Lung (tissue), 12 donors: ENCODE results near the gene UBN2. TPM values are rescaled to one million over a fixed set of nuclear protein-coding genes. Genes with fewer than 3 reads are reported as not detected.

Experiments
- ATAC-seq: fragments of 200-7000 bp; cut with Tn5 transposase; one replicate; pipeline ENCODE4 v1.9.1; 2020; ENCODE audit warnings: moderate number of reproducible peaks; ENCODE audit not compliant: insufficient read depth, low FRiP score
- DNase-seq, 3 donors: peaks; one replicate each; pipeline ENCODE4 v3.0.0-alpha.2; 2013 to 2017
- H3K27ac ChIP-seq, 2 donors: one replicate each; pipeline ENCODE4 v1.5.1; 2013; ENCODE audit warnings: mild to moderate bottlenecking in 2 of 2, moderate library complexity in 2 of 2, control low read depth in 1 of 2, inconsistent platforms in 1 of 2, low read depth in 1 of 2, low read length in 1 of 2
- H3K27me3 ChIP-seq, 3 donors: one replicate each; pipeline ENCODE4 v1.5.1; 2013; ENCODE audit warnings: low read length in 2 of 3; ENCODE audit not compliant: control insufficient read depth in 3 of 3, insufficient read depth in 3 of 3
- H3K36me3 ChIP-seq, 4 donors: one replicate each; pipeline ENCODE4 v1.5.1; 2013; ENCODE audit warnings: low read length in 4 of 4, mild to moderate bottlenecking in 1 of 4, moderate library complexity in 1 of 4; ENCODE audit not compliant: control insufficient read depth in 4 of 4, insufficient read depth in 4 of 4
- H3K4me1 ChIP-seq, 5 donors: one replicate each; pipeline ENCODE4 v1.5.1; 2013; ENCODE audit warnings: low read length in 5 of 5, mild to moderate bottlenecking in 2 of 5, moderate library complexity in 1 of 5; ENCODE audit not compliant: control insufficient read depth in 5 of 5, insufficient read depth in 5 of 5
- H3K4me3 ChIP-seq: one replicate; pipeline ENCODE4 v1.5.1; 2013; ENCODE audit warnings: mild to moderate bottlenecking, control low read depth, moderate library complexity
- H3K9ac ChIP-seq, 2 donors: one replicate each; pipeline ENCODE4 v1.5.1; 2013; ENCODE audit warnings: low read length in 2 of 2, control low read depth in 1 of 2; ENCODE audit not compliant: insufficient read depth in 1 of 2
- H3K9me3 ChIP-seq, 4 donors: one replicate each; pipeline ENCODE4 v1.5.1; 2013; ENCODE audit warnings: low read length in 3 of 4, mild to moderate bottlenecking in 1 of 4, moderate library complexity in 1 of 4; ENCODE audit not compliant: control insufficient read depth in 4 of 4, insufficient read depth in 3 of 4
- CTCF ChIP-seq: IDR thresholded peaks from 2 replicates; pipeline ENCODE4 v1.5.1; 2012; ENCODE audit warnings: mild to moderate bottlenecking; ENCODE audit errors: control extremely low read depth, extremely low read depth
- WGBS, 2 donors: extraction: QIAGEN DNeasy Blood & Tissue Kit; methylation state at CpG; one replicate each; pipeline ENCODE4 v1.1.7; 2013; 5-methylcytosine and 5-hydroxymethylcytosine counted together
- polyA plus RNA-seq, 2 donors: library from polyadenylated mRNA; stranded (reverse); fragments of 200-250 nt; gene quantifications; one replicate each; pipeline ENCODE4 v1.2.1, GENCODE V29; 2013
- total RNA-seq, 2 donors: library from RNA; depleted of rRNA in 1 of 2; stranded (reverse); fragments of >200 nt in 1 of 2; gene quantifications; one replicate each; pipeline ENCODE4 v1.2.1, GENCODE V29; 2014 to 2021
- donor health status: control.
- donor health status: control.
- donor health status: Bipolar disorder and iron deficiency.
- donor health status: healthy.
- donor health status: DM: yes; HTN: yes; CAD: no.

UBN2 gene
- total and polyA plus RNA-seq, 4 donors: 1.7 to 29.8 (median 9.2) TPM

DNA sequence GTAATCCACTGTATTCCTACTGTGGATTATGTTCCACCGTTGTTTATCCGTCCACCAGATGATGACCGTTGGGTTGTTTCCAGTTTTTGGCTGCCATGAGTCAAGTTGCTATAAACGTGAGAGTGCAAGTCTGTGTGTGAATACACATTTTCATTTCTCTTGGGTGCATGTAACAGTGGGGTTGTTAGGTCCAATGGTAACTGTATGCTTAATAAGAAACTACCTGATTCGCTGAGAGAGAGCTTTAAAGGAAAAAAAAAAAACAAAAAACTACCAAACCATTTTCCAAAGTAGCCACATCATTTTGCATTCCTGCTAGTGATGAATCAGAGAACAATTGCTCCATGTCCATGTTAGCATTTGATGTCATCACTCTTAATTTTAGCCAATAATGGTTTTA lies 15.9 kb downstream of the UBN2 start:
- H3K36me3 ChIP-seq: peaks cover 10 to 24% (median 16%) of the 10 kb centered on the region in 4 donors
- DNase-seq: no peak
- no peak for TF ChIP-seq CTCF

DNA sequence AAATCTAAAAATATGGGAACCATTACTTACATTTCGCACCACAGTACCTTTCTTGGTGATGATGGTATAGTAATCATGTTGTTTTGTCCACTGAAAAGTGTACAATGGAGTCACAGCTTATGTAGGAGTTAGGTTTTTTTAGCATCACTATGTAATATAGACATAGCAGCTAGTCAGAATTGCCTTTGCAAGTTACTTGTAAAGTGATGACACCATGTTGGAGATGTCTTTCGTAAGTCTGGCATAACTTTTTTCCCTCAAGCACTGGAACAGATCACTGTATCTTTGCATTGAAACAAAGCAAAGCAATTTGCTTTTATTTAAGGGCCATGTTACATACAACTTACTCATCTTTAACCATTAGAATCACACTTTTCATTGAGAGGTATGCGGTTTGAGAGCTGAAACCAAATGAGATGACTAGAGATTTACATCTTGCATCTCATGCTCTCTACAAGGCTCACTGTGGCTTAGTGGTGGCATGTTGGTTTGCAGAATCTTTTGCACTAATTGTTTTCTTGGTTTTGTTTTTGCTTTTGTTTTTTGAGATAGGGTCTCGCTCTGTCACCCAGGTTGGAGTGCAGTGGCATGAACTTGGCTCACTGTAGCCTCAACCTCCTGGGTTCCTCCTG lies 18.3 kb downstream of the UBN2 start:
- Histone ChIP-seq H3K9me3 (no peaks in the 10 kb centered on the region), H3K9ac (no peak overlapping the region), H3K36me3 (peaks cover 12 to 25% (median 16%) of the 10 kb centered on the region in 4 donors), H3K4me1 (peaks cover 0 to 3% (median 0%) of the 10 kb centered on the region in 5 donors), H3K27me3 (no peaks in the 10 kb centered on the region), H3K4me3 (no peak overlapping the region), H3K27ac (no peak overlapping the region)
- ATAC-seq (no peak), DNase-seq (no peak)
- TF ChIP-seq CTCF: no peak
- 94 to 95% methylated on average over 4 of the region's 4 CpGs for WGBS, 2 donors

More for the DNA sequence above, 15.9 kb downstream of the UBN2 start:
- no peak for ATAC-seq
- Histone ChIP-seq H3K4me1 (peaks cover 0 to 9% (median 0%) of the 10 kb centered on the region in 5 donors), H3K9me3 (no peaks in the 10 kb centered on the region), H3K4me3 (no peak overlapping the region), H3K27ac (no peak overlapping the region), H3K9ac (no peak overlapping the region), H3K27me3 (no peaks in the 10 kb centered on the region)
- 88 to 92% methylated on average over 5 of the region's 5 CpGs for WGBS, 2 donors

DNA sequence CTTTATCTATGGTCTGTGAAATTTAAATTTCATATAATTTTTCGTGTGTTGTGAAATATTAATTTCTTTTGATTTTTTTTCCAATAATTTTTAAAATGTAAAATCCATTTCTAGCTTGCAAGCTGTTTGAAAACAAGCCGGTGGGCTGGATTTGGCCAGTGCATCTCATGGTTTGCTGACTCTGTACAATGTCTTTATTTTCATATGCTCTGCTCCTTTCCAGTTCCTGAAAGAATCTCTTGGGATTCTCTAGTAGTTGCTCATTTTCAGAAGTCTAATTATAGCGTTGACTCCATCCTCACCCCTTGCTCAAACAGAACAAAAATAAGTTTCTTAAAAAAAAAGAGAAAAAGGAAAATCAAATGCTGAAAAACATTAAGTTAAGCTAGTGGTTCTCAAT lies 21.4 kb downstream of the UBN2 start:
- Histone ChIP-seq H3K27ac (no peak overlapping the region), H3K4me1 (no peaks in the 10 kb centered on the region), H3K36me3 (peaks cover 14 to 31% (median 16%) of the 10 kb centered on the region in 4 donors), H3K27me3 (no peaks in the 10 kb centered on the region), H3K4me3 (no peak overlapping the region), H3K9me3 (no peaks in the 10 kb centered on the region), H3K9ac (no peak overlapping the region)
- WGBS, 2 donors: 94 to 96% methylated on average over 3 of the region's 3 CpGs
- TF ChIP-seq CTCF: no peak
- ATAC-seq (no peak), DNase-seq (no peak)

GRCh38 chr7:139254281-139254680 lies 23.2 kb downstream of the UBN2 start:
- Histone ChIP-seq H3K9ac (no peak overlapping the region), H3K9me3 (no peaks in the 10 kb centered on the region), H3K27me3 (no peaks in the 10 kb centered on the region), H3K4me3 (no peak overlapping the region), H3K27ac (no peak overlapping the region), H3K36me3 (peaks cover 12 to 32% (median 17%) of the 10 kb centered on the region in 4 donors), H3K4me1 (no peaks in the 10 kb centered on the region)
- DNase-seq: no peak
- TF ChIP-seq CTCF: no peak
- no peak for ATAC-seq
- 93 to 96% methylated on average over 6 of the region's 6 CpGs for WGBS, 2 donors
